ENCODE measurements around the gene IFRD2. TPM values are rescaled to one million over a fixed set of nuclear protein-coding genes. Genes with fewer than 3 reads are reported as not detected.

Gene IFRD2
- total and polyA plus RNA-seq, 2 of the 8 experiments (the other 6 are each of a cell fraction or from before 2014, with no cell fraction given) = 76.7 to 88.8 TPM

DNA sequence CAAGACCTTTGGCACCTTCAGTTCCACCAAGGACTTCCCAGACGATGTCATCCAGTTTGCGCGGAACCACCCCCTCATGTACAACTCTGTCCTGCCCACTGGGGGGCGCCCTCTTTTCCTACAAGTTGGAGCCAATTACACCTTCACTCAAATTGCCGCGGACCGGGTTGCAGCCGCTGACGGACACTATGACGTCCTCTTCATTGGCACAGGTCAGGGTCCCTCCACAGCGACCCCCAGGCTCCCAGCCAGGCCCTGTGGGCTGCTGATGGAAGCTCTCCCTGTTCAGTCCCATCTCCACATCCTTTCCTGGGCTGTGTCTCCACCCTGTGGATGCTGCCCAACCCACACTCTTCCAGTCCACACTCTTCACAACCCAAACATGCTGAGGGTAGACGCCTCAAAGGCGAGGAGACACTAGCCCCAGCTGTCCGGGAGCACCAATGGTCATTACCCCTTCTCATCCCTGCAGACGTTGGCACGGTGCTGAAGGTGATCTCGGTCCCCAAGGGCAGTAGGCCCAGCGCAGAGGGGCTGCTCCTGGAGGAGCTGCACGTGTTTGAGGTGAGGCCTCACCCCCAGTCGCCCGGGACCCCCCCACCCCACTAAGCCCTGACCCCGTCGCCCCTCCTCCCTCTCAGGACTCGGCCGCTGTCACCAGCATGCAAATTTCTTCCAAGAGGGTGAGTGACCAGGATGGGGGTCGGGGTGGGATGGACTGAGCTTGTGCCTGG is 17.7 kb downstream of the IFRD2 start (continued):
- TF ChIP-seq, protein P1, sequence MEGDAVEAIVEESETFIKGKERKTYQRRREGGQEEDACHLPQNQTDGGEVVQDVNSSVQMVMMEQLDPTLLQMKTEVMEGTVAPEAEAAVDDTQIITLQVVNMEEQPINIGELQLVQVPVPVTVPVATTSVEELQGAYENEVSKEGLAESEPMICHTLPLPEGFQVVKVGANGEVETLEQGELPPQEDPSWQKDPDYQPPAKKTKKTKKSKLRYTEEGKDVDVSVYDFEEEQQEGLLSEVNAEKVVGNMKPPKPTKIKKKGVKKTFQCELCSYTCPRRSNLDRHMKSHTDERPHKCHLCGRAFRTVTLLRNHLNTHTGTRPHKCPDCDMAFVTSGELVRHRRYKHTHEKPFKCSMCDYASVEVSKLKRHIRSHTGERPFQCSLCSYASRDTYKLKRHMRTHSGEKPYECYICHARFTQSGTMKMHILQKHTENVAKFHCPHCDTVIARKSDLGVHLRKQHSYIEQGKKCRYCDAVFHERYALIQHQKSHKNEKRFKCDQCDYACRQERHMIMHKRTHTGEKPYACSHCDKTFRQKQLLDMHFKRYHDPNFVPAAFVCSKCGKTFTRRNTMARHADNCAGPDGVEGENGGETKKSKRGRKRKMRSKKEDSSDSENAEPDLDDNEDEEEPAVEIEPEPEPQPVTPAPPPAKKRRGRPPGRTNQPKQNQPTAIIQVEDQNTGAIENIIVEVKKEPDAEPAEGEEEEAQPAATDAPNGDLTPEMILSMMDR (IDR thresholded peaks at IDR 0.05; ENCODE audit: control extremely low read depth in 1 of 3, insufficient read depth in 1 of 3, low read depth in 1 of 3, low read length in 3 of 3) = peak in 2 of 3 experiments; percentile 85 to 93; a peak in 3 of 4 replicates
- TF ChIP-seq EZH2 (IDR thresholded peaks at IDR 0.05; ENCODE audit: low read depth, low read length, severe bottlenecking) (peak; percentile 10), KDM1A (IDR thresholded peaks at IDR 0.05; ENCODE audit: borderline replicate concordance, low read length) (no peak), RNF2 (IDR thresholded peaks at IDR 0.05; ENCODE audit: borderline replicate concordance, low read depth, low read length, missing control alignments, poor library complexity, severe bottlenecking) (no peak), NANOG (IDR thresholded peaks at IDR 0.05; ENCODE audit: insufficient read depth, low read depth, low read length, poor library complexity, severe bottlenecking) (peak; percentile 40), MAFK (IDR thresholded peaks at IDR 0.05; ENCODE audit: low read depth, low read length) (no peak), SP1 (IDR thresholded peaks at IDR 0.05; ENCODE audit: low read depth, low read length) (peak; percentile 31; the same call in 1 of the 2 replicates), JUND (IDR thresholded peaks at IDR 0.05; ENCODE audit: low read length) (peak; percentile 56), FOSL1 (IDR thresholded peaks at IDR 0.05; ENCODE audit: insufficient read depth, low read depth, low read length) (no peak), SIN3A (conservative IDR thresholded peaks at IDR 0.05 in 1 of 2, IDR thresholded peaks at IDR 0.05 in 1 of 2; ENCODE audit: low read depth in 1 of 2, low read length in 2 of 2) (peak in 1 of 2 experiments; percentile 51; a peak in 1 of 4 replicates)
- TF ChIP-seq, protein P2, sequence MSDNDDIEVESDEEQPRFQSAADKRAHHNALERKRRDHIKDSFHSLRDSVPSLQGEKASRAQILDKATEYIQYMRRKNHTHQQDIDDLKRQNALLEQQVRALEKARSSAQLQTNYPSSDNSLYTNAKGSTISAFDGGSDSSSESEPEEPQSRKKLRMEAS (IDR thresholded peaks at IDR 0.05) = peak; percentile 31; the same call in 1 of the 2 replicates
- TF ChIP-seq, protein P3, sequence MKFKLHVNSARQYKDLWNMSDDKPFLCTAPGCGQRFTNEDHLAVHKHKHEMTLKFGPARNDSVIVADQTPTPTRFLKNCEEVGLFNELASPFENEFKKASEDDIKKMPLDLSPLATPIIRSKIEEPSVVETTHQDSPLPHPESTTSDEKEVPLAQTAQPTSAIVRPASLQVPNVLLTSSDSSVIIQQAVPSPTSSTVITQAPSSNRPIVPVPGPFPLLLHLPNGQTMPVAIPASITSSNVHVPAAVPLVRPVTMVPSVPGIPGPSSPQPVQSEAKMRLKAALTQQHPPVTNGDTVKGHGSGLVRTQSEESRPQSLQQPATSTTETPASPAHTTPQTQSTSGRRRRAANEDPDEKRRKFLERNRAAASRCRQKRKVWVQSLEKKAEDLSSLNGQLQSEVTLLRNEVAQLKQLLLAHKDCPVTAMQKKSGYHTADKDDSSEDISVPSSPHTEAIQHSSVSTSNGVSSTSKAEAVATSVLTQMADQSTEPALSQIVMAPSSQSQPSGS (IDR thresholded peaks at IDR 0.05; ENCODE audit: low read length) = peak; percentile 95
- TF ChIP-seq, protein P4, sequence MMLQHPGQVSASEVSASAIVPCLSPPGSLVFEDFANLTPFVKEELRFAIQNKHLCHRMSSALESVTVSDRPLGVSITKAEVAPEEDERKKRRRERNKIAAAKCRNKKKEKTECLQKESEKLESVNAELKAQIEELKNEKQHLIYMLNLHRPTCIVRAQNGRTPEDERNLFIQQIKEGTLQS (IDR thresholded peaks at IDR 0.05; ENCODE audit: insufficient read depth, low read depth, low read length) = no peak

All from H1 (cell line).